ENCODE measurements around the gene C6orf163.

C6orf163 gene

GRCh38 chr6:87373377-87373776 is 28.8 kb downstream of the C6orf163 start:
- no peak overlapping the region for H3K4me3 ChIP-seq (ENCODE audit: low read depth, low read length)
- TF ChIP-seq, protein P1, sequence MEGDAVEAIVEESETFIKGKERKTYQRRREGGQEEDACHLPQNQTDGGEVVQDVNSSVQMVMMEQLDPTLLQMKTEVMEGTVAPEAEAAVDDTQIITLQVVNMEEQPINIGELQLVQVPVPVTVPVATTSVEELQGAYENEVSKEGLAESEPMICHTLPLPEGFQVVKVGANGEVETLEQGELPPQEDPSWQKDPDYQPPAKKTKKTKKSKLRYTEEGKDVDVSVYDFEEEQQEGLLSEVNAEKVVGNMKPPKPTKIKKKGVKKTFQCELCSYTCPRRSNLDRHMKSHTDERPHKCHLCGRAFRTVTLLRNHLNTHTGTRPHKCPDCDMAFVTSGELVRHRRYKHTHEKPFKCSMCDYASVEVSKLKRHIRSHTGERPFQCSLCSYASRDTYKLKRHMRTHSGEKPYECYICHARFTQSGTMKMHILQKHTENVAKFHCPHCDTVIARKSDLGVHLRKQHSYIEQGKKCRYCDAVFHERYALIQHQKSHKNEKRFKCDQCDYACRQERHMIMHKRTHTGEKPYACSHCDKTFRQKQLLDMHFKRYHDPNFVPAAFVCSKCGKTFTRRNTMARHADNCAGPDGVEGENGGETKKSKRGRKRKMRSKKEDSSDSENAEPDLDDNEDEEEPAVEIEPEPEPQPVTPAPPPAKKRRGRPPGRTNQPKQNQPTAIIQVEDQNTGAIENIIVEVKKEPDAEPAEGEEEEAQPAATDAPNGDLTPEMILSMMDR (IDR thresholded peaks at IDR 0.05; ENCODE audit: insufficient read depth, low read depth, low read length, missing control alignments) = no peak
- DNase-seq (ENCODE audit: low read depth) = no peak

- no peak for DNase-seq (ENCODE audit: low read depth)
- TF ChIP-seq, protein P1 (IDR thresholded peaks at IDR 0.05; ENCODE audit: insufficient read depth, low read depth, low read length, missing control alignments) = no peak
Measured at GRCh38 chr6:87375315-87375714, 30.7 kb downstream of the C6orf163 start.

GRCh38 chr6:87376643-87377042 is 32.0 kb downstream of the C6orf163 start:
- no peak overlapping the region for H3K4me3 ChIP-seq (ENCODE audit: low read depth, low read length)
- no peak for DNase-seq (ENCODE audit: low read depth)
- TF ChIP-seq, protein P1 (IDR thresholded peaks at IDR 0.05; ENCODE audit: insufficient read depth, low read depth, low read length, missing control alignments) = no peak

More at GRCh38 chr6:87375315-87375714, 30.7 kb downstream of the C6orf163 start:
- H3K4me3 ChIP-seq (ENCODE audit: low read depth, low read length) = no peak overlapping the region

GRCh38 chr6:87378947-87379346 is 34.3 kb downstream of the C6orf163 start:
- H3K4me3 ChIP-seq (ENCODE audit: low read depth, low read length) = no peak overlapping the region
- TF ChIP-seq, protein P1 (IDR thresholded peaks at IDR 0.05; ENCODE audit: insufficient read depth, low read depth, low read length, missing control alignments) = no peak
- peak; percentile 14 for DNase-seq (ENCODE audit: low read depth)

- TF ChIP-seq, protein P1 (IDR thresholded peaks at IDR 0.05; ENCODE audit: insufficient read depth, low read depth, low read length, missing control alignments) = no peak
- H3K4me3 ChIP-seq (ENCODE audit: low read depth, low read length) = no peak overlapping the region
- DNase-seq (ENCODE audit: low read depth) = no peak
Measured at GRCh38 chr6:87382861-87383260, 38.2 kb downstream of the C6orf163 start.

GRCh38 chr6:87384038-87384437 is 39.4 kb downstream of the C6orf163 start:
- TF ChIP-seq, protein P1 (IDR thresholded peaks at IDR 0.05; ENCODE audit: insufficient read depth, low read depth, low read length, missing control alignments) = no peak
- H3K4me3 ChIP-seq (ENCODE audit: low read depth, low read length) = no peak overlapping the region
- DNase-seq (ENCODE audit: low read depth) = no peak

DNA sequence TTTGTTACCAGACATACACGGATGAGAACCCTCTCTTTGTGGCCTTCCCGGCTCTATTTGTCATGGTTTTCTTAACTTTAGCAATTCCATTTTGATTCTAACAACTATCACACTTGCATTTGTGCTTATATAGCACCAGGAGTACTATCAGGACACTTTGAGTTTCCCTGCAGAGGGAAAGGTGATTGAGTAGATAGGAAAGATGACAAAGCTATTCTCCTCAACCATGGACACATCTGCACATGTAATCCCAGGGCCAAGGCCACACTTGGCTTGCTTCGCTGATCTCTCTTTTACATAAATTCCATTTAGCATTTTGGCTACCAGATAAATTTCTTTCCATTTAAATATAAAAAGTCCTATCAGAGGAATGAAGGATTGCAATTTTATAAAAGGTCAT is 39.8 kb downstream of the C6orf163 start:
- no peak overlapping the region for H3K4me3 ChIP-seq (ENCODE audit: low read depth, low read length)
- DNase-seq (ENCODE audit: low read depth) = no peak
- TF ChIP-seq, protein P1 (IDR thresholded peaks at IDR 0.05; ENCODE audit: insufficient read depth, low read depth, low read length, missing control alignments) = no peak
